ENCODE measurements around the gene STARD13. TPM values are rescaled to one million over a fixed set of nuclear protein-coding genes. Genes with fewer than 3 reads are reported as not detected.
A peak's percentile ranks its signal among the peaks of the same experiment; 100 is the strongest.

Gene STARD13
- 9.6 and 11.2 TPM in 2 replicates for total RNA-seq (2014; rRNA removed; shearing (Covaris generic))
- polyA plus RNA-seq (2015; cell fraction: cytosol; rRNA removed), result 11.2 and 11.6 TPM in 2 replicates
- polyA plus RNA-seq (2015; cell fraction: nucleus; rRNA removed), result 35.1 and 36.8 TPM in 2 replicates

DNA sequence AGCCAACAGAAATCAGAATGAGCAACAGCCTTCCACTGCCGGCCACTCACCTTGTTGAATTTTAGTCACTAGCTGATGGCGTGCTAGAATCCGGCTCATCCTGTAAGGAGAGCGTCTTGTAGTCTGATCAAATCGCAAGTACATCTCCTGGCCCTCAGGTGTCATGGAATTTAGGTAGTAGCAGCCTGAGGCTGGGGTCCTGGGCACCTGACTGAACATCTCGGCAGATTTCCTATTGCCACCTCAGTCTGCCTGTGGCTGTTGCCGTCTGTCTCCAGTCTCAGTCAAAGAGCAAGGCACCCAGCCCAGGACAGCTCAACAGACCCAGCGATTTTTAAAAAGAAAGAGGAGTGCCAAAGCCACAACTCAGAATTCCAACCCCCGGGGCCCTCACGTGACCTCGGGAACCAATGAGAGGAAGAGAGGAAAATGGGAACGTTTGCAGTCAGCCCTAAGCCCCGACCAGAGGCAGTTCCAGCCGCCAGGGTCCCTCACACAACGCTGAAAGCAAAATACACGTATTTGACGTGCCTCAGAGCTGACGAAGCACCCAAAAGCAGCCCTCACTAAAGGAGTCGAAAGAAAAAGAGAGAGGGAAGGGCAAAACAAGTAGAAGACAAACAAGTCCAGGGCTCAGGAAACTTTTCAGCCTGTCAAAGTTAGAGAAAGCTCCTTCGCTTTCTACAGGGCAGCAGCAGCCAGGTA, at the start of gene STARD13:
TSS of gene STARD13 (minus strand) at position 336 of the 705 bp plus-strand sequence. CDS start at position 219, 117 bp downstream.
- peak; percentile 98 for DNase-seq (ENCODE audit: low read depth)

- DNase-seq (ENCODE audit: low read depth), result no peak
Measured at GRCh38 chr13:33334831-33335230, 49.3 kb upstream of the STARD13 start.

DNA sequence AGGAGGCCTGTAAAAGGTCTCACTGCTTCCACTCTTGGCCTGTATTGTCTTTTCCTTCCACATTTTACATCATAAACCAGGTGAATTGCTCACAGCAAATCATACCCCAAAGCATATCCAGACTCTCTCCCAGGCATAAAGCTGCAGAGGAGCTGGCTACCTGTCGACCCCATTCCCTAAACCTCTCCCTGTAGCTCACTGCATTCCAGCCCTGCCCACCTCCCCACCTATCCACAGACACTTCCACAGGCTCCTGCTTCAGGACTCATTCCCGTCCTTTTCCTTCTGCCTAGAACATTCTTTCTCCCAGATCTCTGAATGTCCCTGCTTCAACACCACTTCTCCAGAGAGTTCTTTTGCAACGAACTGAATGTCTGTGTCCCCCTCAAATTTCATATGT, 46.4 kb upstream of the STARD13 start:
- no peak for DNase-seq (ENCODE audit: low read depth)

DNA sequence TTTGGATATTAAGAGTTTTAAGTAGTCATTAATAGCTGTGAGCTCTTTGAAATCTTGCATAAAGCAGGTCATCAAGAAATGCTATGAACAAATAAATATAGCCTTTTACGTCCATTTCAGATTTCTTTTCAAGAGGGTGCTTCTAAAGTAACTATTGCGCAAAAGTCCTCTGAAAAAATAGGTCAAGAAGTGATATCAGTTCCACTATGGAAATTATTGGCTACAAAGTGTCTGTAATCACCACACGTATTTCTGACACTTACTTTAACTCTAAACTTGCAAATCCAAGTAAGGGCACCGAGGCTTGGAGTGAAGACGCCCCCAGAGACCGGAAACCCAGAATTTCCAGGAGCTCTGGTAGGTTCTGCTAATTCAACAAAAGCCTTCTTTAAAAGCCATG, 44.9 kb upstream of the STARD13 start:
- DNase-seq (ENCODE audit: low read depth), result no peak

GRCh38 chr13:33328701-33329100, 43.1 kb upstream of the STARD13 start:
- DNase-seq (ENCODE audit: low read depth), result no peak

- no peak for DNase-seq (ENCODE audit: low read depth)
Measured at GRCh38 chr13:33326723-33327122, 41.2 kb upstream of the STARD13 start.

DNA sequence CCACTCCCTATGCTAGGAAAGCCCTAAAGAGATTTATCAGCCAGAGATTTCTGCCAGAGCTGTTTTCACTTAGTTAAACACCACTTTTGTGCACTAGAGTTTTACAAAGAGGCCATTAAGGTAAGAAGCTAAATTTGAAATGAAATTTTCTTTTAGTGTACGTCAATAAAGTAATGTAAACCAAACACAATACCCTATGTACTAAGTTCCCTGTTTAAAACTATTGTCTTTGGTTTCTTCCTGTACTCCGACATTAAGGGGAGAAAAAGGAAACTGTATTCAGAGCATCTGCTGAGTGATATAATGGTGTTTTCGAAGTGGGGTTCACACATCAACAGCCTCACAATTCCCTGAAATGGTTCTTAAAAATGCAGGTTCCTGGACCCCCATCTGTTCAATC, 40.7 kb upstream of the STARD13 start:
- no peak for DNase-seq (ENCODE audit: low read depth)

DNA sequence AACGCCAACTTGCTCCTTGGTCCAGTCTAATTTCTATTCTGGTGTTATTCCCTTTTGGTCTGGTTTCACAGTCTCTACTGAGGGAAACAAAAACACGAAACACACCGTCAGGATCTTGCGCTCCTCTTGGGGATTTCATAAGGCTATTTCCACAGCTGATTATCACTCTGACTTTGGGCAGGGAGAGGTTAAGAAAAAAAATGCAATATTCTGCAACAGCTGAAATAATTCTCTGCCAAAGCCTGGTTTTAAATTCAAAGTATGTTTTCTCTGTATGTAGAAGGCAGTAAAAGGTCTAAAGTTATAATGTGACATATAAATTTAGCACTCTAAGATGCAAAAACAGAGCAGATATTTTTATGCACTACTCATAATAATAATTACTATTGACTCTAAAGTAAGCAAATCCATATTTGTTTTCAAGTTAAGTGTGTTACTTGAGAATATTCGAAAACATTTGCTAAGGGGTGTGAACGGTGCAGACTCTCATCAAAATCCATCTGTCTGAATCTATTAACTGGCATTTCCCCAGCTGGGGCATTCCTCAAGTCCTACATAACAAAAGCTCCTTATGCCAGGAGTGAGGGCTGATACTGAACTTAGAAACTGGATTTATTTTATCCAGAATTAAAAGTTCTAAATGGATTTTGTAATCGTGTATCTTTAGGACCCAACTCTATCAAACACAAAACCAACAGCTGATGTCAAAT, 38.4 kb upstream of the STARD13 start:
- no peak for DNase-seq (ENCODE audit: low read depth)

- no peak for DNase-seq (ENCODE audit: low read depth)
Measured at GRCh38 chr13:33322965-33323668, 37.6 kb upstream of the STARD13 start.

DNA sequence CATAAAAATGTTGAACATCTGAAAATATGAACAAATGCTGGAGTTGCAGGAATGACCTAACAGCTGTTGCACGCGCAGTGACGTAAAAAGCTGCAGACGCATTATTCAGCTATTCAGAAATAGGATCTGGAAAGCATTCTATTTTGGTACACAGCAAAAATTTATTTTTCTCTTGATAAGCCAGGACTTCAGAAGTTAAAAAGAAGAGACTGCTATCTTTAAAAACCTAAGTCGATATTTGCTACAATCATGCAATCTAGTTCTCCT, 36.9 kb upstream of the STARD13 start:
- no peak for DNase-seq (ENCODE audit: low read depth)

GRCh38 chr13:33321686-33322542, 36.4 kb upstream of the STARD13 start:
- DNase-seq (ENCODE audit: low read depth), result no peak

- DNase-seq (ENCODE audit: low read depth), result no peak
Measured at GRCh38 chr13:33319859-33320258, 34.3 kb upstream of the STARD13 start.

DNA sequence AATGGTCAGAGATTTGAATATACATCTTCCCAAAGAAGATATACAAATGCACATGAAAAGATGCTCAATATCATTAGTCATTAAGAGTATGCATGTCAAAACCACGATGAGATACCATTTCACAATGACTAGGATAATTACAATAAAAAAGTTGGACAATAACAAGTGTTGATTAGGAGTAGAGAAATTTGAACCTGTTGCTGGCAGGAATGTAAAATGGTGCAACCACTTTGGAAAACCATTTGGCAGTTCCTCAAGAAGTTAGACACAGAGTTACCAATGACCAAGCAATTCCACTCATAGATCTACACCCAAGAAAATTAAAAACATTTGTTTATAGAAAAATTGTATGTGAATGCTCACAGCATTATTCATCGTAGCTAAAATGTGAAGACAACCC, 33.2 kb upstream of the STARD13 start:
- DNase-seq (ENCODE audit: low read depth), result no peak

DNA sequence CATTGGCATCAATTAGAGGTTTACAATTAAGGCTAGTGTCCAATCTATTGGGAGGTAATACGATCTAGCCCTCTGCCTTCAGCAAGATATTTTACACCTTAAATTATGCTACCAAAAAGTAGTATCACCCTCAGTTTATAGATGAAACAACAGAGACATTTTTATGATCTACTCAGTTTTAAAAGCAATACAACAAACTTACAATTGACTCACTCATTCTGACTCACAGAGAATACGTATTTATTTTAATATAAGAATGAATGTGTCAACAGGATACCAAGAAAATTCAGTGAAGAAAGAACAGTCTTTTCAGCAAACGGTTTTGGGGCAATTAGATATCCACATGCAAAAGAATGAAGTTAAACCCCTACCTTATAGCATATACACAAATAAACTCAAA, 32.5 kb upstream of the STARD13 start:
- no peak for DNase-seq (ENCODE audit: low read depth)

GRCh38 chr13:33316890-33317289, 31.3 kb upstream of the STARD13 start:
- no peak for DNase-seq (ENCODE audit: low read depth)

GRCh38 chr13:33313504-33313903, 27.9 kb upstream of the STARD13 start:
- DNase-seq (ENCODE audit: low read depth), result no peak

- DNase-seq (ENCODE audit: low read depth), result no peak
Measured at GRCh38 chr13:33312861-33313212, 27.3 kb upstream of the STARD13 start.

- DNase-seq (ENCODE audit: low read depth), result peak; percentile 65
Measured at GRCh38 chr13:33312150-33312860, 26.8 kb upstream of the STARD13 start.

- DNase-seq (ENCODE audit: low read depth), result no peak
Measured at GRCh38 chr13:33311040-33311439, 25.5 kb upstream of the STARD13 start.

GRCh38 chr13:33310245-33311038, 24.9 kb upstream of the STARD13 start:
- DNase-seq (ENCODE audit: low read depth), result no peak
